CD4-positive, alpha-beta T cell treated with Interleukin-12 subunit alpha and Interleukin-12 subunit beta, for 1 hour (primary cell): ENCODE measurements around the gene CAPN10.
A peak's percentile ranks its signal among the peaks of the same experiment; 100 is the strongest.

ENCODE experiments used
- DNase-seq: peaks from one replicate; pipeline ENCODE4 v3.0.0-alpha.2; 2020

CAPN10 gene

DNA sequence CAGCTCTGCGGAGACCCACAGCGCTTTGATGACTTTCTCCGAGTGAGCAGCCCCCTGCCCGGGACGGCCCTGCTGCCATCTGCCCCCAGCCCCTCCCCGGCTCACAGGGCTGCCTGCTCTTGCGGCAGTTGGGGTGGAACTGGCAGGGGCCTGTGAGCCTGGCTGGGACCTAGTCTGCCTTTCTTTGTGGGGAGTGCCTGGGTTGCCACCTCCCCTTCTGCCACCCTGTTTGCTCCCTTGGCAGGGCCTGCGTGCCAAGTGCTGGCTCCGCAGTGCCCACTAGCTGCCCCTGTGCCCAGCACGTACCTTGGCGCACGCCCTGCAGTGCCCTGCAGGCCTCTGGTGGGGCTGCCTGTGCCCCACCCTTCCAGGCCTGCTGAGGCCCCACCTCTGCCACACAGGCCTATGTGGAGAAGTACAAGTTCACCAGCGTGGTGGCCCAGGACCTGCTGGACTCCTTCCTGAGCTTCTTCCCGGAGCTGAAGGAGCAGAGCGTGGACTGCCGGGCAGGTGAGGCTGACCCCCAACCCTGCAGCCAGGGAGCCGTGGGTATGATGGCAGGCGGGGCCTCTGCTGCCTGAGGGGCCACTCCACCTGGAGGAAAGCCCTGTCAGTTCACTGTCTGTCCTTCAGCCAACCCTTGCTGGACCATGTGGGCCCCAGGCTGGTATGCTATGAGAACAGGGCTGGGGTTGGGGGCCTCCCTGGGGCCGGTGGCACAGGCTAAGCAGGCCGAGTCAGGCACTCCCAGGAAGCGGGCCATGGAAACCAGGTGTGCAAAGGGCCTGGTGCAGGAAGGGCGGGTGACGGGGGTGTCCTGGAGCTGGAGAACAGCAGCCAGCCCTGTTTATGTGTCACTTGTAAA lies 11.2 kb upstream of the CAPN10 start:
- DNase-seq: no peak

DNA sequence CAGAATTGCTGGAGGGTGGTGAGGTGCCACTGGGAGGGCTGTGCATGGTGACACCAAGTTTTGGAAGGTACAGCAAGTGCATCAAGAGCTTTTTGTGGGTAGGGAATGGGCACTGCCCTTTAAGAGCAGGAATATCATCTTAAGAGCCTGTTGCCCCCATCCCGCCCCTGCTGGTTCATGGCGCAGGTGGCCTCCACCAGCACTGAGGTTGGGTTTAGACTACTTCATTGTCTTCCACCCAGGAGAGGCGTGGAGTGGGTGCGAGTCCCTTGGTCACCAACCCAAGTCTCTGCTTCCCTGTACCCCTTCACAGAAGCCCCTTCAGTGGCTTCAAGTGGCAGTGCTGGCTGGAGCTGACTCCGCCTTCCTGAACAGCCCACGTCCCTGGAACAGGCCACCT lies 10.5 kb upstream of the CAPN10 start:
- no peak for DNase-seq

DNA sequence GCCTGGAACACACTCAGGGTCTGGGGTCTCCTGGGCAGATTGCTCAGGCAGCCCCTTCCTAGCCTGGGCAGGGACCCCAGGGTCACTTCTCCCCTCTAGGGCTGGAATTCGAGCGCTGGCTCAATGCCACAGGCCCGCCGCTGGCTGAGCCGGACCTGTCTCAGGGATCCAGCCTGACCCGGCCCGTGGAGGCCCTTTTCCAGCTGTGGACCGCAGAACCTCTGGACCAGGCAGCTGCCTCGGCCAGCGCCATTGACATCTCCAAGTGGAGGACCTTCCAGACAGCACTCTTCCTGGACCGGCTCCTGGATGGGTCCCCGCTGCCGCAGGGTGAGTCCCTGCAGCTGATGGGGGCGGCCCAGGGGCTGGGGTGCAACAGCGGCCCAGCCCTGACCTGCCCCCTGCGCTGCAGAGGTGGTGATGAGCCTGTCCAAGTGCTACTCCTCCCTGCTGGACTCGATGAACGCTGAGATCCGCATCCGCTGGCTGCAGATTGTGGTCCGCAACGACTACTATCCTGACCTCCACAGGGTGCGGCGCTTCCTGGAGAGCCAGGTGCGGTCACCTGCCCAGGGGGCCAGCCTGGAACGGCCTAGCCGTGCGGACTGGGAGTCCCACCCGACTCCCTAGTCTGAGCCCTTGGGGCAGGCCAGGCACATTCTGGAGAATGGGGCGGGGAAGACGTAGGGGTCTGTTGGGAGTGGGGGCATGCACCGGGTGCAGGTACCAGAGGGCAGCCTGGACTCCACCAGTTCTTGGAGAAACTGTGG lies 9.9 kb upstream of the CAPN10 start:
- no peak for DNase-seq

DNA sequence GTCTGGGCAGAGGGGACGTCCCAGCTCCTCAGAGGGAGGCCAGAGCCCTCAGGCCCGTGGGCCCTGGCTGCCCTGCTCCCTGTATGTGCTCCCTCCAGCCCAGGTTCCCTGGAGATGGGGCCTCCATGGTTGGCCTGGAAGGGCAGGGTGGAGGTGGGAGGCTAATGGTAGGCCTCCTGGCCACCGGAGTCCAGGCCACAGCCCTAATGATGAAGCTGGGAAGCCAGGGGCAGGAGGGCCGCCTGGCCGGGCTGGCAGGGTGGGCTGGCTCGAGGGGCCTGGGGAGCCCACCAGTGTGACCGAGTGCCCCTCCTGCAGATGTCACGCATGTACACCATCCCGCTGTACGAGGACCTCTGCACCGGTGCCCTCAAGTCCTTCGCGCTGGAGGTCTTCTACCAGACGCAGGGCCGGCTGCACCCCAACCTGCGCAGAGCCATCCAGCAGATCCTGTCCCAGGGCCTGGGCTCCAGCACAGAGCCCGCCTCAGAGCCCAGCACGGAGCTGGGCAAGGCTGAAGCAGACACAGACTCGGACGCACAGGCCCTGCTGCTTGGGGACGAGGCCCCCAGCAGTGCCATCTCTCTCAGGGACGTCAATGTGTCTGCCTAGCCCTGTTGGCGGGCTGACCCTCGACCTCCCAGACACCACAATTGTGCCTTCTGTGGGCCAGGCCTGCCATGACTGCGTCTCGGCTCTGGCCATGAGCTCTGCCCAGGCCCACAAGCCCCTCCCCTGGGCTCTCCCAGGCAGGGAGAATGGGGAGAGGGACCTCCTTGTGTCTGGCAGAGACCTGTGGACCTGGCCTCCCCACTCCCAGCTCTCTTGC lies 9.0 kb upstream of the CAPN10 start:
- DNase-seq: no peak

DNA sequence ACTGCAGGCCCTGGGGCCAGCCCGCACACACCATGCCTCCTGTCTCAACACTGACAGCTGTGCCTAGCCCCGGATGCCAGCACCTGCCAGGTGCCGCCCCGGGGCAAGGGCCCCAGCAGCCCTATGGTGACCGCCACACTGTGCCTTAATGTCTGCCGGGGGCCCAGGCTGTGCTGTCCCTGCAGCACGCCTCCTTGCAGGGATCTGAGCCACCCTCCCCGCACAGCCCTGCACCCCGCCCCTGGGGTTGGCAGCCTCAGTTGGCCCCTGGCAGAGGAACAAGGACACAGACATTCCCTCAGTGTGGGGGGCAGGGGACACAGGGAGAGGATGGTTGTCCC lies 8.5 kb upstream of the CAPN10 start:
- no peak for DNase-seq

DNA sequence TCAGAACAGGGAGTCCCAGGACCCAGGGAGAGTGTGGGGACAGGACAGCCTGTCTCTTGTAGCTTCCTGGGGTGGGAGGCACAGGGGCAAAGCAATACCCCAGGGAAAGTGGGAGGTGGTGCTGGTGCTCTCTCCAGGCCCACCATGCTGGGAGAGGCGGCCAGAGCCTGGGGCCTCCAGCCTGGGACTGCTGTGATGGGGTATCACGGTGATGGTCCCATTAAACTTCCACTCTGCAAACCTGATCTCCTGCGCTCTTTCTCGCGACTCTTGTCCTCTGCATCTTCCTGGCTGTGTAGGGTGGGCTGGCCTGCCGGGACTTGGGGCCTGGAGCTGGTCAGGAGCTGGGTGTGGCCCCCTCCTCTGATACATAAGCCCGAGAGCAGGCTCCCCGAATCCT lies 8.0 kb upstream of the CAPN10 start:
- DNase-seq: no peak

DNA sequence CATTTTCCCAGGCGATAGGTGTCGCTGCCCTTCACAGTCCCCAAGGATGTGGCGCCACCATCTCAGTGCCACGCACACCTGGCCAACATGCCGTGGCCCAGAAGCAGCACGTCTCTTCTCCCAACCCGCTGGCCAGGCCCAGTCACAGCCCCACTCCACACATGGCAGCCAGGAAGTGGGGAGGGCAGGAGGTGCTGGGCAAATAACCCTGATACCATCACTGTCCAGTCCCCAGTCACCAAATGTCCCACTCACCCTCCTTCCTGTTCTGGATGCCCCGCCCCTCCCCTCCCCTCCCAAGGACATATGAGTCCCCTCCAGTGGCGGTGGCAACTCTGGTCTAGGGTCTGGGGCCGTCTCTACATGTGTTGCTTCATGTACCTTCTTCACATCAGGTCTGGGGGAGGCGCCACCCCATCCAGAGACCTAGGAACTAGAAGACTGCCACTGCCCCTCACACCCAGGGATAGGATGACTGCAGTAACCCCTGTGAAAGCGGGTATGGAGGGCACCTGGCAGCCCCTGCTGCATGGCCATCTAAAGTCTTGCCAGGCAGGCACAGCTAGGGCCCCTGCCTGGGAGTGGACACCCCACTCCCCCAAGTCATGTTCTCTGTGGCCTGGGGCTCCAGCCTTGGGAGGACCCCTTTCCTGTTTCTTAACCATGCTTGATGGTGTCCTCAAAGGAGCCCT lies 7.3 kb upstream of the CAPN10 start:
- DNase-seq: no peak

DNA sequence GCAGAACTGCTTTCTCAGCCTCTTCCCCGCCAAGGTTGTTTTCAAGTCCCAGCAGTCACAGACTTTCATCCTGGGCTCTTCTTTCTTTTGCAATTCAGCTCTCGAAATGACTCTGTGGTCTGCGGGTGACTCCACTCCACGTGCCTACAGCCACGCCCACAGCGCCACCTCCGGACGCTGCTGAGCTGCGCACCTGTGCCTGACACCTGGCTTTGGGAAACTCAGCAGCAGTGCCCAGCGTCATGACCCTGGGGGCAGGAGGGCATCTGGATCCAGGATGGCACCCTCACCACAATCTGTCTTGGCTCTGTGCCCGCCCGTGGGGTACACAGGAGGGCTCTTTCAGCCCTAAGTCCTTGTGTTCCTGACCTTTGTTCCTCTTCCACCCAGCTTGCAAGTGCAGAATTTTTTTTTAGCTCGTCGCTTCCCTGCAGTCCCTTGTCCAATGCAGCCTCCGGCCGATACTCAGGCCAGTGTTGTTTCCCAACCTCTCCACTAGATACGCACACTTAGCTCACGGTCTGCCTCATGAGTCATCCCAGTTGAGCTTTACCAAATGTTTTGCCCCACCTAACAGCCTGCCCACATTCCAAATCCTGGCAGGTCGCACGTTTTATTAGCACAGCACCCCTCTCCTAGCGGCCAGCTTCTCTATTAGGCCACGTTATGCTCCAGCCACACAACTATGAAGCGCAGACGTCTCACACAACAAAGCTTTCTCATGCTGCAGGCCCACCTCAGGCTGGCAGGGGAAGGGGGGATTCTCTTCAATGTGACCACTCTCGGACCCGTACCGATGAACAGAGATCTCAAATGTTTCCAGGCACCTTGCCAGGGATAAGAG lies 6.5 kb upstream of the CAPN10 start:
- DNase-seq: peak; percentile 86

DNA sequence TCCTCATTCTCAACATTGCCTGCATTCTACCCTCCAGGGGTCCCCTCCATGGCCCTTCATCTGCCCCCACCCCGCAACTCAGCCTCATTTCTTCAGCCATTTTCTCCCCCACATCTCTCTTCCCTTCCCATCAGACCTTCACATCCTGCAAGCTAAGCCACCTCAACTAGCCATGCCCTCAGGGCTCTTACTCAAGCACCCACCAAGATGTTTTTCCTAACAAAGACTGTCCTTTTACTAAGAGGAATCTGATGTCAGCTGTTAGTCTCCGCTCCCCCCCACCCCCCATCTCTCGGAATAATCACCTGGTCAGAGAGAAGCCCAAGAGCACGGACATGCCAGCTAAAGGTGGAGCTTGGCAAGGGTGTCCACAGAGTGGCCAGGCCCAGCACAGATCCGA lies 4.7 kb upstream of the CAPN10 start:
- DNase-seq: no peak

DNA sequence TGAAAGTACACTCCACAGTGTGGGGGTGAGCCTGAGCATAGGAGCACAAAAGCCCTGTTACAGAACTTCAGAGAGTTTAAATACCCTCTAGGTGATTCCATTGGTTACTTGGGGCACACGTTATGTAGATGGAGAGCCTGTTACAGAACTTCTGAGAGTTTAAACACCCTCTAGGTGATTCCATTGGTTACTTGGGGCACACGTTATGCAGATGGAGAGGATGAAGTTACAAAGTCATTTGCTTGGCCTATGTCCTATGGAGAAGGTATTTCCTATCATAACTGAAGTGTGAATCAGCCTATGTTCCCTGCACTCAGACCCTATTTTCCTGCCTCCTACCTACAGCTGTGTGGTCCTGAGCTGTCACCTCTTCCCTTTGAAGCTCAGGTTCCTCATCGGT lies 3.8 kb upstream of the CAPN10 start:
- DNase-seq: no peak

DNA sequence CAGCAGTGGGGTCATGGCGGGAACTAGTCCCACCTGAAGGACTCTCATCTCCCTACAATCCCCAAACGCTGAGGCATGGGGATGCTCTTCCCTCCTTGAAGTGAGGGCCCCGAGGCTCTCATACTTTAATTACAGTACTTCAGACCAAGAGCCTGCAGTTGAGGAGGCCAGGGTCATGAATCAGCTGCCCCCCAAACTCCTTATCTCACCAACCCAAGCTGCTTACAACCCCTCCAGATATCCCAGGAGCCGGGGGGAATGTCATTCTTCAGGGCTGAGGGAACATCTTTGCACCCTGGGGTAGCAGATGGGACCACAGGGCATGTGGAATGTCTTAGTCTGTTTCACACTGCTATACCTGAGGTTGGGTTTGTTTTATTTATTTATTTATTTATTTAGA lies 2.8 kb upstream of the CAPN10 start:
- no peak for DNase-seq

DNA sequence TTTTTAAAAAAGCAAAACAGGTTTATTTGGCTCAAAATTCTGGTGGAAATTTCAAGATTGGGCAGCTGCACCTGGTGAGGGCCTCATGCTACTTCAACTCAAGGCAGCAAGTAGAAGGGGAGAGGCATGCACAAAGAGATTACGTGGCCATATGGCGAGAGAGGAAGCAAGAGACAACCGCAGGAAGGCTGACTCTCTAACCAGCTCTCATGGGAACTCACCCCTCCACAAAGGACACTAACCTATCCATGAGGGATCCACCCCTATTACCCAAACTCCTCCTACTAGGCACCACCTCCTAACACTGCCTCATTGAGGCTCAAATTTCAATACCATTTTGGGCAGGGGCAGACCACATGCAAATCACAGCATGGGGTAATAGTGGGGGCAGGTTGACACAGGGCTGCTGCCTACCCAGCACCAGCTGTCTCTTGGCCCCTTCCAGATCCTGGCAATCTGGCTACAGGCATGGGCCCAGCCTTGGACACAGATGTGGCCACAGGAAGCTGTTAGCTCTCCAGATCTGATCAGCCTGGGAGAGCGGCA lies 2.0 kb upstream of the CAPN10 start:
- peak; percentile 18 for DNase-seq

DNA sequence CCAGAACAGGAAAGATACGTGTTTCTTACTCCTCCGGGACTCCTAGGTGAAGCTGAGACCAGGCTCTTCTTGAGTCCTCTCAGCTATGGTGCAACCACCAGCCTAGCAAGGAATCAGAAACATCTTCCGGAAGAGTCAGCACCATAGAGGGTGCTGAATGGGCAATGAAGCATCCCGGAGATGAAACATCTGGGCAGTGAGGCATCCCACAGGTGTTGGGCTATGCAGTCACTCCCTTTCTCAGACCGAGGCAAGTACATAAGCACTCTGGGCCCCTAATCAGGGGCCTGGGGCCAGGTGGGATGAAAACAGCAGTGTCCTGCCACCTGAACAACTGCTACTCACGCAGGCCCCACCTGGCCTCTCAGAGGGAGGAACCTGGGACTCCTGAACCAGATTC lies 1.4 kb upstream of the CAPN10 start:
- DNase-seq: no peak

DNA sequence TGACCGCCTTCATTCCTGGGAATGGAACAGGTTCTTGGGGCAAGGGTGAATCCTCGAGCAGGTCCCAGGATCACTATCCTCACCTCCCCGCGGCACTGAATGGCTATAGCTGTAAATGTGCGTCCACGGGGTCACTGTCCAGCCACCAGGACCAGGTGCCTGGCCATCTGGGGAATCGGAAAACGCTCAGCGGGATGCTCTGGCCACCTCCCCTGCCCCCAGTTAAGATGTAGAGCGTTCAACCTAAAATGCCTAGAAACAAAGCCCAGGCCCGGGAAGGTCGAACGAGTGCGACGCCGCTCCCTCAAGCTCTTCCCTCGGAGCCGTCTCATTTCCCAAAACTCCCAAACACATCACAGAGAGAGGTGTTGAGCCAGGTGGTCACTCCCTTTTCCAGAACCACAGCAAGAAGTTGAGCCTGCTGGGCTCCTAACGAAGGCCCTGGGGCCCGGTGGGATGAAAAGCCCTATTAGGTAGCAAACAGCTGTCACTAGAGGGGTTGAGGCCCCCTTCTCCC lies 795 bp upstream of the CAPN10 start:
- no peak for DNase-seq

DNA sequence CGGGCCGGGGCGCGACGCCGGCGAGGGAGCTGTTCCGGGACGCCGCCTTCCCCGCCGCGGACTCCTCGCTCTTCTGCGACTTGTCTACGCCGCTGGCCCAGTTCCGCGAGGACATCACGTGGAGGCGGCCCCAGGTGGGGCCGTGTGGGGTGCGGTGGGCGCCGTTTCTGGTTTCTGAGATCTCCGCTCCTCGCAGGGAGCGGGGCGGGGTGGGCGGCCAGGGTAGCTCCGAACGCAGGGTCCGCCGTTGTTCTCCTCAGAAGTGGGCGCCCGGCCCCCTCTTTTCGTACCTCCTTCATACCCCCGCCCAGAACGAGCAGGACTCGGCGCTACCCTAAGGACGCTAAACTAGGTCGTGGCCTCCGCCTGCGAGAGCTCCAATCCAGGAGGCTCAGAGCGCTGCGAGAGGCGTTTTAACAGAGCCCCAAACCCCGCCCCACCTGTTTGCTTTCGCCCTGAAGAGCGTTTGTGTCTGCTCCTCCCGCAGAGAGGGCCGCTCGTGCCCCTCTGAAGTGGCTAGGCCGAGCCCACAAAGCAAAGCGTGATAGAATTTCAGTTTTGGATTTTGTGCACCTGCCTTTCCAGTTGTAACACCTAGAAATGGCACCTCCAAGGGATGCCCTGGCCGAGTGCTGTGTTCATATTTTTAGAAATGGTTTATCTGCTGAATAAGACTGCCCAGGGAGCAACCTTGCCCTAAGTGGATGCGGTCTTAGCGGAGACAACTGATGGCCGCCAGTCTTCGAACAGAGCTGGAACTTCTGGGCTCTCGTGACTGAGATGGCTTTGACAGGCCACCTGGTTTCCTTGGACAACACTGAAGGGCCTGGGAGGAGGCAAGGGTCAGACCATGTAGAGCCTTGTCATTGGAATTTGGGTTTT lies 626 bp downstream of the CAPN10 start:
- peak; percentile 58 for DNase-seq

DNA sequence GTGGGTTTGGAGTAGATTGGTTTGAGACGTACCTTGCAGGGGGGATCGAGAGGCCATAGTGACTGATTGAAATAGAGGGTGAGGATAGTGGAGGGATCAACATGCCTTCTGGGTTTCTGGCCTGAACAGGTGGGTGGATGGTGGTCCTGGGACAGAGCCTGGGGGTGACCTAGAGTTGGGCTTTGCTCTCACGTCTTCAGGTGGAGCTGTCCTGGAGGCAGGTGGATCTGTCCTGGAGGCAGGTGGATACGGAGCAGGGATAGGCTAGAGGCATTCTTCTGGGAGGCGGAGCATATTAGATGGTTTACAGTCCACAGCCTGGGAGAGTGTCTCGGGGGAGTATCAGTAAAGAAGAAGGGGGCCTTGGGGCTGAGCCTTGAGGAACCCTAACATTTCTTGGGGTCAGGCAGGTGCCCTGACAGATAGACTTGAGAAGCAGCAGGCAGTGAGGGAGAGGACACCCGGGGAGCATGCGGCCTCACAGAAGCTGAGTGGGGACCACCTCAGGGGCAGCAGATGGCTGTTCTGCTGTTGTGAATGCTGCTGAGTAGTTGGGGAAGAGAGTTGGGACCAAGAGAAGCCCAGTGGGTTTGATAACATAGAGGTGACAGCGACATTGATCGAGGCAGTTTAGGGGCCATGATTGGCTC lies 1.6 kb downstream of the CAPN10 start:
- no peak for DNase-seq

DNA sequence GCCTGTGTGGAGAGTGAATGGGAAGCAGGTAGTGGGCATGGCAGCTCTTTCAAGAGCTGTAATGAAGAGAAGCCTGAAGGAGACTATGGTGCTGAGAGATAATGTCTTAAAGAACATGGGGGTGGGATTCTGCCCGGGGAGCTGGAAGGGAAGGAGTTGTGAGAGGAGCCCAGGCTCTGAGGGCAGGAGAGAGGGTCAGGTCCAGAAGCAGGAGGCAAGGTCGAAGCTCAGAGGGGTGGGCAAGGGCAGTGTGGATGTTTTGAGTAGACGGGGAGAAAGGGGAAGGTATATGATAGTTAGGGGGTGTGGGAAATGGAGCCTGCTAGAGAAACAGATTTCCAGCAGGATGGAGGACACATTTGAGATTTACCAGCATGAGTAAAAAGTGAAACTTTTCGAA lies 2.1 kb downstream of the CAPN10 start:
- no peak for DNase-seq

DNA sequence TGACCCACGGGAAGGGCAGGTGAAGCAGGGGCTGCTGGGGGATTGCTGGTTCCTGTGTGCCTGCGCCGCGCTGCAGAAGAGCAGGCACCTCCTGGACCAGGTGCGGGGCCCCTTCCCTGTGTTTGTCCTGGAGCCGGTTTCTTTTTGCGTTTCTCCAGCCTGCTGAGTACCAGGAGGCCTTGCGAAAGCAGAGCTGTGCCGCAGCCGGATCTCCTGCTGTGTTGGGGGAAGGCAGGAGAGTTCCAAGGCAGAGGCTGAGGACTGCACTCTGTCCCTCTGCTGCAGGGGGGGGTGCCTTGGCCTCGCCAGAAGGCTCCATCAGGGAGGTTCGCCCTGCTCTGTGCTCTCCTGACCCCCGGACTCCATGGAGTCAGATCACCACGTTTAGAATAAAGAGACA lies 2.8 kb downstream of the CAPN10 start:
- DNase-seq: no peak

DNA sequence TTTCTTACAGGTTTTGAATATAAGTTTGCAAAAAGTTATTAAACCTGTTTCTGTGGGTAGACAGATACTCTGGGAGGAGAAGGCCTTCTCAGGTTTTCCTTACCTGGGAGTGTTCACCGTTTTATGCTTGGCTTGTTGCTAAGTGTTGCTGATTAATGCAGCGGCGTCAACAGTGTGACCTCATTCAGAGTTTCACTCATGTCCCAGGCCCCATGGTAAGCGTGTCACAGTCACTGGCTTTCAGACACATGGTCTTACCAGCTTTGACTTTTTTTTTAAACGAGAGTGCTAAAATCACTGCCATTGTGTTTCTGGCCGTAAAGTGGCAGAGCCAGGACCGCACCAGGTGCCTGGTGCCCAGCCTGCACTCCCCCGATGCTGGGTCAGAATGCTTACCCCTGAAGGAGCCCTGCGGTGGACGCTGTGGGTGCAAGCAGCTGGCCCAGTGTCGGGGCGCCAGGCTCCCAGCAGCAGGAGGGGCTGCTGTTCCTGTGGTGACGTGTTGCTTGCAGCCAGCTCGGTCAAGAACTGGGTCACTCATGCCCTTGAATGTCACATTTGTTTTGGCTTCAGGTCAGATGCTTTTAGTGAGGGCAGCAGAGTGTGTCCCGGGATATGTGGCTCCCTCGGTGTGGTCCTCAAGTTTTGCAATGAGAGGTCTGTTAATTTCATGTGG lies 3.5 kb downstream of the CAPN10 start:
- DNase-seq: no peak
